NCI-H774 (cell line): Measurements from ENCODE around the gene OR2T6.
"Not testable (repeated sequence)": the region's sequence is repeated elsewhere in the genome, so short reads cannot be mapped to it uniquely, and the experiment has no call there.

Source experiments
- DNase-seq: peaks from one replicate; lab custom pipeline; 2025; lab: John Stamatoyannopoulos, UW

OR2T6 gene

GRCh38 chr1:248433811-248434415, 58.4 kb downstream of the OR2T6 start:
- DNase-seq = not testable (repeated sequence)

DNA sequence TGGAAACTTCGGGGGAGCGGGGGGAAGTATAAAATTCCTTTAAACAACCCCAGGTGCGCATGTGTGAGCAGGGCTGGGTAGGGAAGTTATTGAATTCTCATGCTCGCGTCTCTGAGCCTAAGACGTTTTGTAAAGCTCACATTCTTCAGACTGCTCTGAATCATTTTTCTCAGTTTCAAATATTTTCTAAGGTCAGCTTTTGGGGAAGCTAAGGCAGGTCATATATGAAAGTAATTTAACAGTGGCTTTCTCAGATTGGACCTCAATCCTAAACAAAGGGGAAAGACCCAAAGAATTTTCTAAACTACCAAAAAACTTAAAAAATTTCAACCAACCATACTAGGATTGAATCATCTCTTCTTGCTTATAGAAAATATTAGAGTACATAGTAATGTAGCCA, 59.4 kb downstream of the OR2T6 start:
- DNase-seq = not testable (repeated sequence)

DNA sequence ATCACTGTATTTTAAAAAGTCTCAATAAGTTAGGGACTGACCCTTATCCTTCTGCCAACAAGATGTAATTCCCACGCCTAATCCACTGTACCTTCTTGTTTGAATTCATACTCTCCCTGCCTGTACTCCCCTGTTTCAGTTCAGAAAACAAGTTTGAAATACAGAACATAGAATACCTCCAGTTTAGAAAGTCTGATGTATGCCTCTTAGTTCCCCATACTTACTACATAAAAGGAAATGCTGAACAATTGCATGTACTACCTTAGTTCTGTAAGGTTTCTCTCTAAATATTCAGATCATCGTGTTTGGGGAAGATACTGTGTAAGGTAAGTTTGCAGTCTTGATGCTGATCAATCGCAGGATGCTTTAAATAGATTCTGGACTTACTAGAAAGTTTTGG, 60.8 kb downstream of the OR2T6 start:
- not testable (repeated sequence) for DNase-seq

GRCh38 chr1:248438668-248439067, 63.1 kb downstream of the OR2T6 start:
- not testable (repeated sequence) for DNase-seq

- DNase-seq = not testable (repeated sequence)
Measured at GRCh38 chr1:248439283-248439682, 63.7 kb downstream of the OR2T6 start.
